Left lung (tissue), 10 donors: ENCODE data around the gene CCDC50. TPM values are rescaled to one million over a fixed set of nuclear protein-coding genes. Genes with fewer than 3 reads are reported as not detected.

ENCODE experiments used
- ATAC-seq: fragments of 200-7000 bp; cut with Tn5 transposase; one replicate; pipeline ENCODE4 v1.9.1; 2020; ENCODE audit warnings: moderate library complexity
- DNase-seq, 4 donors: peaks; one replicate each; pipeline ENCODE4 v3.0.0-alpha.2; 2013 to 2020
- H3K27ac ChIP-seq, 2 donors: fragments of 200-600 bp; sonication (generic) in 1 of 2; one replicate each; pipeline versions ENCODE4 v1.5.0 to v1.8.0; 2020 to 2021
- H3K27me3 ChIP-seq, 2 donors: fragments of 200-600 bp; sonication (generic) in 1 of 2; one replicate each; pipeline versions ENCODE4 v1.5.0 to v1.8.0; 2020 to 2021
- H3K36me3 ChIP-seq, 2 donors: fragments of 200-600 bp; sonication (generic) in 1 of 2; one replicate each; pipeline versions ENCODE4 v1.5.0 to v1.8.0; 2020 to 2021
- H3K4me1 ChIP-seq, 2 donors: fragments of 200-600 bp; one replicate each; pipeline ENCODE4 v1.8.0; 2021
- H3K4me3 ChIP-seq, 2 donors: fragments of 200-600 bp; sonication (generic) in 1 of 2; one replicate each; pipeline versions ENCODE4 v1.5.0 to v1.8.0; 2020 to 2021; ENCODE audit warnings: mild to moderate bottlenecking in 1 of 2
- H3K9me3 ChIP-seq, 2 donors: fragments of 200-600 bp; sonication (generic) in 1 of 2; one replicate each; pipeline versions ENCODE4 v1.5.0 to v1.8.0; 2020 to 2021
- intact Hi-C, 2 donors: fragments of 100-400 bp; cut with DNase I; formaldehyde crosslinking; loops; one replicate each; pipeline versions ENCODE4 v1.11.2 to v1.14.2; 2022
- polyA plus RNA-seq, 6 donors: library from polyadenylated mRNA; unstranded; fragments of 120-200 nt; gene quantifications; one replicate each; pipeline ENCODE4 v1.2.1, GENCODE V29; 2013; ENCODE audit not compliant: insufficient read length in 6 of 6
- total RNA-seq, 2 donors: library from RNA; stranded (reverse); fragmentation: NEBNext Ultra II Directional; extraction: Animal tissue kit (Norgen Biotek cat#: 25700); gene quantifications; one replicate each; pipeline ENCODE4 v1.2.1, GENCODE V29; 2021
- TF ChIP-seq, protein P1 (sequence below), 2 donors: fragments of 200-600 bp; sonication (generic) in 1 of 2; IDR thresholded peaks; one replicate each; pipeline versions ENCODE4 v1.5.0 to v1.8.0; 2021; ENCODE audit warnings: antibody characterized with exemption in 2 of 2
- donor health status: DM: no; HTN: yes; CAD: no.
- donor health status: DM: no; HTN: no; CAD: no.

CCDC50 gene
- total and polyA plus RNA-seq, 8 donors, result 49.7 to 85.1 (median 68.2) TPM

DNA sequence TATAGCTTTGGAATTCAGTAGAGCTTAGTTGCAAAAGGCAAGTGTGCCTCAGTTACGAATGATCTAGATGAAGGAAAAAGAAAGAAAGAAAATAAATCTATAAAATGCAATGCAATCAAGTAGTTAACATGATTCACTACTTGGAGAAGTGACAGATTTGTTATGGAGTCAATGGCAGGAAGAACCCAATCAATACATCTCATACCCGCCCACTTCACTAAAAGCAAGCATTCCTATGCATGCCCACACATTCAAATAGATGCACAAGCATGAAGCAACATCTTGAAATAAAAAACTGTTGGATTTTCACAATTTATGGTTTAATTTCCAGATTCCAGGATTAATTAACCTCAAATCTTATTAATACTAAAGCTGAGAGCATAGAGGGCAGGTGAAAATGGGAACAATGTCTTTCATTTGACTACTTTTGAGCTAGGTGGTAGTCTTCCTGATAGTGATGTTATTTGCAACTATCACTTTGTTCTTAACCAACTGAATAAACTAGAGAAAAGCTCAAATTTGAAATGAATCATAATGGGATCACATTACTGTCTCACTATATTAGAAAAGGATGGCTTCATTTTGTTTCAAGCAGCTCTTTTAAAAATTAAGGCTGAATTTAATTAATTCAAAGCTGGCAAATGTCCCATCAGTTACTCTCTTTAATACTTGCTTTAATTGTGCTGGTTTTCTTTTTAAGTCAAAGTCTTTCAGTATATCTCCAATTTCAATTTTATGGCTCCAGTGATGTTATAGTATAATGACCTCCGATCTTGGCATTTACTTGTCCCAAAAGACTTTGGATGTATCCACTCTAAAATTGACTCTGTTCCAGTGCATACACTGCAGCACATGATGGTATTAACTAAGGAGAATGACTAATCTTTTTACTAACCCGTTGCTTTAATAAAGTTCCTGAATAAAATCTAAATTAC, 46.7 kb upstream of the CCDC50 start:
- Histone ChIP-seq H3K4me3 (no peak overlapping the region), H3K27me3 (no peaks in the 10 kb centered on the region), H3K9me3 (no peaks in the 10 kb centered on the region), H3K36me3 (no peaks in the 10 kb centered on the region), H3K27ac (no peak overlapping the region), H3K4me1 (no peaks in the 10 kb centered on the region)
- DNase-seq (no peak), ATAC-seq (no peak)
- intact Hi-C loops, result no loop called here
- TF ChIP-seq, protein P1, sequence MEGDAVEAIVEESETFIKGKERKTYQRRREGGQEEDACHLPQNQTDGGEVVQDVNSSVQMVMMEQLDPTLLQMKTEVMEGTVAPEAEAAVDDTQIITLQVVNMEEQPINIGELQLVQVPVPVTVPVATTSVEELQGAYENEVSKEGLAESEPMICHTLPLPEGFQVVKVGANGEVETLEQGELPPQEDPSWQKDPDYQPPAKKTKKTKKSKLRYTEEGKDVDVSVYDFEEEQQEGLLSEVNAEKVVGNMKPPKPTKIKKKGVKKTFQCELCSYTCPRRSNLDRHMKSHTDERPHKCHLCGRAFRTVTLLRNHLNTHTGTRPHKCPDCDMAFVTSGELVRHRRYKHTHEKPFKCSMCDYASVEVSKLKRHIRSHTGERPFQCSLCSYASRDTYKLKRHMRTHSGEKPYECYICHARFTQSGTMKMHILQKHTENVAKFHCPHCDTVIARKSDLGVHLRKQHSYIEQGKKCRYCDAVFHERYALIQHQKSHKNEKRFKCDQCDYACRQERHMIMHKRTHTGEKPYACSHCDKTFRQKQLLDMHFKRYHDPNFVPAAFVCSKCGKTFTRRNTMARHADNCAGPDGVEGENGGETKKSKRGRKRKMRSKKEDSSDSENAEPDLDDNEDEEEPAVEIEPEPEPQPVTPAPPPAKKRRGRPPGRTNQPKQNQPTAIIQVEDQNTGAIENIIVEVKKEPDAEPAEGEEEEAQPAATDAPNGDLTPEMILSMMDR (IDR thresholded peaks at IDR 0.05), result no peak

DNA sequence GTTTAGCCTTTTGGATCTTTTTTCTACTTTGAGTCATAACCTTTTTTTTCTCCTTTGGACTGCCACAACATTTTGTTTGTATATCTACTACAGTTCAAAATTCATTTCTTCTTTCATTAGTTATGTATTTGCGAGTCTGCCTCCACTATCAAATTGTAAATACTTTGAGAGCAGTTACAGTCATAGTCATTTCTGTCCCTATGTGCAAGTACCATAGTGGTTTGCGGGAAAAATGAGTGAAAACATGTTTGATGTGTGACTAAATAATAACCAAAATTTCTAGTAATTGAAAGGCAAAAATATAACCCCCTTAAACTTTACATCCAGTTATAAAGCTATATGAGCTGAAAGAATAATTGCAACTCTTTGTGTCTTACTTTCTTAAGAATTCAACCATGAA, 45.8 kb upstream of the CCDC50 start:
- Histone ChIP-seq H3K27ac (no peak overlapping the region), H3K36me3 (no peaks in the 10 kb centered on the region), H3K9me3 (no peaks in the 10 kb centered on the region), H3K4me3 (no peak overlapping the region), H3K4me1 (no peaks in the 10 kb centered on the region), H3K27me3 (no peaks in the 10 kb centered on the region)
- ATAC-seq (no peak), DNase-seq (no peak)
- intact Hi-C loops, result no loop called here
- TF ChIP-seq, protein P1 (IDR thresholded peaks at IDR 0.05), result no peak

DNA sequence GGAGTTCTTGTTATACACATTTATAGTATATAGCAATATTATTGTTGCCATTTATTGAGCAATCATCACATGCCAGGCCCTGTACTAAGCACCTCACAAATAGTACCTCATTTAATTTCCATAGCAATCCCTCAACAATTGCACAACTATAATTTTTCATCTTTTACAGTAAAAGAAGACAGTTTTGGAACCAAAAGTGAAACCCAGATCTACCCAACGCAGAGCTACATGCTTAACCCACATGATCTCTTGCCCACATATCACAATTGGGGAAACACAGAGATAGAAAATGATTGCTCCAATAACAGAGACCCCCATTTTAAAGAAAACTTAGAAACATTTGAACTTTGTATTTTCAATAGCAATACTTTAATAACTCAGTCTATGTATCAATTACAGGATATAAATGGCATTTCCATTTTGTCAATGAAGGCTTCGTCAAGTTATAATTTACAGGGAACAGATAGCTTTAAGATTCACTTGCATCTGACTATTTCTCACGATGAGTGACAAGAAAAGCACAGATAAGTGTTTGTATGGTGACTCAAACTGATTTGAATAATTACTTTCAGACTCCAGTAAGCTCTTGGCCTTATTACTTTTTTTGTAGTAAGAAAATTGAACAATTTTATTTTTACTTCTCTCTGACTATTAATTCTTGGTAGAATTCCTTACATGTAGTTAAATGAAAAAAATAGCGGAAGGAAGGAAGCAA, 38.7 kb upstream of the CCDC50 start:
- ATAC-seq, result no peak
- peak overlapping the region in 1 of 2 donors; percentile 9 for H3K27ac ChIP-seq

DNA sequence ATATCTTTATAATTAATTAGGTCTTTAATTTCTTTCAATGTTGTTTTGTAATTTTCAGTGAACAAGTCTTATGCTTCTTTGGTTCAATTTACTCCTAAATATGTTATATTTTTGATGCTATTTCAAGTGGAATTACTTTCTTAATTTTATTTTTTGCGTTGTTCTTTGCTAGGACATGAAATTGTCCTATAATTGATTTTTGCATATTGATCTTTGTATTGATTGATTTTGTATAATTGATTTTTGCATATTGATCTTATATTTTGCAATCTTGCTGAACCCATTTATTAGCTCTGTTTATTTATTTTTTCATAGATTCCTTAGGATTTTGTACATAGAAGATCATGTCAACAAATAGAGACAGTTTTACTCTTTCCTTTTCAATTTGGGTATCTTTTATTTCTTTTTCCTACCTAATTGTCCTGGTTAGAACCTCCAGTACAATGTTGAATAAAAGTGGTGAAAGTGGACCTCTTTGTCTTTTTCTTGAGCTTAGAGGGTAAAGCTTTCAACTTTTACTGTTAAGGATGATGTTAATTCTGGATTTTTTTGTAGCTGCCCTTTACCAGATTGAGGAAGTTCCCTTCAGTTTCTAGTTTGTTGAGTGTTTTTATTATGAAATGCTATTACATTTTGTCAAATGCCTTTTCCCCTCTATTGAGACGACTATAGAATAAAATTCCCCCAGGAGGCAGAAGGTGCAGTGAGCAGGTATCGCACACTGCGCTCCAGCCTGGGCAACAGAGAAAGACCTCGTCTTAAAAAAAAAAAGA, 36.8 kb upstream of the CCDC50 start:
- no peak overlapping the region for H3K27ac ChIP-seq
- H3K9me3 ChIP-seq, result no peaks in the 10 kb centered on the region
- H3K4me1 ChIP-seq, result no peaks in the 10 kb centered on the region
- intact Hi-C loops, result no loop called here
- H3K27me3 ChIP-seq, result no peaks in the 10 kb centered on the region
- no peak overlapping the region for H3K4me3 ChIP-seq
- ATAC-seq (no peak), DNase-seq (no peak)
- TF ChIP-seq, protein P1 (IDR thresholded peaks at IDR 0.05), result no peak
- no peaks in the 10 kb centered on the region for H3K36me3 ChIP-seq

More for the DNA sequence above, 38.7 kb upstream of the CCDC50 start:
- H3K27me3 ChIP-seq, result no peaks in the 10 kb centered on the region
- no peaks in the 10 kb centered on the region for H3K36me3 ChIP-seq
- H3K4me1 ChIP-seq, result no peaks in the 10 kb centered on the region
- no peaks in the 10 kb centered on the region for H3K9me3 ChIP-seq
- H3K4me3 ChIP-seq, result no peak overlapping the region
- TF ChIP-seq, protein P1 (IDR thresholded peaks at IDR 0.05), result no peak
- no peak for DNase-seq
- intact Hi-C loops, result no loop called here
